GM21367 (cell line): ENCODE results near the gene STARD9.
"Not testable (repeated sequence)": the region's sequence is repeated elsewhere in the genome, so short reads cannot be mapped to it uniquely, and the experiment has no call there.

Experiments
- ATAC-seq: cut with Tn5 transposase; IDR thresholded peaks from one replicate; pipeline ENCODE4 v1.9.1; 2021; ENCODE audit not compliant: unreplicated experiment

Gene STARD9

GRCh38 chr15:42590619-42591237 lies 15.3 kb downstream of the STARD9 start:
- no peak for ATAC-seq

GRCh38 chr15:42591238-42591934 lies 16.0 kb downstream of the STARD9 start:
- no peak for ATAC-seq

- no peak for ATAC-seq
Observed at GRCh38 chr15:42592716-42593115, 17.3 kb downstream of the STARD9 start.

- no peak for ATAC-seq
Observed at GRCh38 chr15:42593143-42593542, 17.7 kb downstream of the STARD9 start.

GRCh38 chr15:42594095-42594494 lies 18.7 kb downstream of the STARD9 start:
- ATAC-seq, result no peak

- no peak for ATAC-seq
Observed at GRCh38 chr15:42595626-42596240, 20.3 kb downstream of the STARD9 start.

- not testable (repeated sequence) for ATAC-seq
Observed at GRCh38 chr15:42601316-42601715, 25.9 kb downstream of the STARD9 start.

- ATAC-seq, result no peak
Observed at GRCh38 chr15:42602501-42602900, 27.1 kb downstream of the STARD9 start.

GRCh38 chr15:42603978-42604377 lies 28.6 kb downstream of the STARD9 start:
- no peak for ATAC-seq

GRCh38 chr15:42604894-42605744 lies 29.7 kb downstream of the STARD9 start:
- no peak for ATAC-seq

- no peak for ATAC-seq
Observed at GRCh38 chr15:42605796-42606195, 30.4 kb downstream of the STARD9 start.

- ATAC-seq, result no peak
Observed at GRCh38 chr15:42608110-42608531, 32.7 kb downstream of the STARD9 start.

GRCh38 chr15:42608752-42609488 lies 33.5 kb downstream of the STARD9 start:
- ATAC-seq, result no peak

GRCh38 chr15:42611532-42611931 lies 36.1 kb downstream of the STARD9 start:
- ATAC-seq, result no peak

GRCh38 chr15:42612367-42612912 lies 37.0 kb downstream of the STARD9 start:
- no peak for ATAC-seq

- ATAC-seq, result no peak
Observed at GRCh38 chr15:42616107-42616506, 40.7 kb downstream of the STARD9 start.

GRCh38 chr15:42619656-42620371 lies 44.4 kb downstream of the STARD9 start:
- ATAC-seq, result no peak

GRCh38 chr15:42621386-42621785 lies 46.0 kb downstream of the STARD9 start:
- no peak for ATAC-seq

GRCh38 chr15:42621996-42622925 lies 46.9 kb downstream of the STARD9 start:
- no peak for ATAC-seq
